C4-2B (cell line): ENCODE data around the gene TM4SF18.

Experiments
- CTCF ChIP-seq: fragments of 450-650 bp; conservative IDR thresholded peaks from 2 replicates; pipeline ENCODE4 v1.5.1; 2017; ENCODE audit warnings: mild to moderate bottlenecking
- ZFX ChIP-seq: fragments of 450-650 bp; IDR thresholded peaks from 2 replicates; pipeline ENCODE4 v1.6.1; 2017

- TF ChIP-seq CTCF (no peak), ZFX (no peak)
Measured at GRCh38 chr3:149377408-149378364, 44.2 kb upstream of the TM4SF18 start, which contains the start of gene TM4SF1.
